GM13976 (cell line): ENCODE measurements around the gene EVA1A.

Source experiments
- DNase-seq: peaks from one replicate; pipeline ENCODE4 v3.0.0; 2012; ENCODE audit warnings: low spot score
- in situ Hi-C: fragments of 300-500 bp; cut with MboI; formaldehyde crosslinking; loops from one replicate; pipeline ENCODE4 v1.12.0; 2022; ENCODE audit warnings: low sequenced_read_pairs, mixed read lengths, inconsistent platforms; ENCODE audit not compliant: unreplicated experiment
- TF ChIP-seq, protein P1 (sequence below): IDR thresholded peaks from 2 replicates; pipeline ENCODE4 v1.5.1; 2012; ENCODE audit warnings: borderline replicate concordance, mild to moderate bottlenecking; ENCODE audit not compliant: insufficient read depth; ENCODE audit errors: extremely low read depth, missing control alignments, control extremely low read depth

The EVA1A gene

DNA sequence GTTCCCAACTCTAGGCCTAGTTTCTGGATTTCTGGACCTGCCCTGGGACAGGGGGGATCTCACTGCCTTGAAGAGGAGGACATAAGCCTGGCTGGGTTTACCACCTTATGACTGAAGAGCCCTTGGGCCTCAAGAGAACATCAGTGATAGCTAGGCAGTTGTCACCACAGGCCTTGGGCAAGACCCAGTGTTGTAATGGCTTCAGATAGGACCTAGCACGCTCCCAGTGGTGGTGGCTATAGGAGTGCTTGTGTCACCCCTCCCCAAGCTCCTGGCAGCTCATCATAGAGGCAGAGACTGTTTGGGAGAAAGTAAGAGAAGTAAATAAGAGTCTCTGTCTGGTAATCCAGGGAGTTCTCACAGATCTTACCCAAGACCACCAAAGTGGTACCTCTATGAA is 19.4 kb upstream of the EVA1A start:
- TF ChIP-seq, protein P1, sequence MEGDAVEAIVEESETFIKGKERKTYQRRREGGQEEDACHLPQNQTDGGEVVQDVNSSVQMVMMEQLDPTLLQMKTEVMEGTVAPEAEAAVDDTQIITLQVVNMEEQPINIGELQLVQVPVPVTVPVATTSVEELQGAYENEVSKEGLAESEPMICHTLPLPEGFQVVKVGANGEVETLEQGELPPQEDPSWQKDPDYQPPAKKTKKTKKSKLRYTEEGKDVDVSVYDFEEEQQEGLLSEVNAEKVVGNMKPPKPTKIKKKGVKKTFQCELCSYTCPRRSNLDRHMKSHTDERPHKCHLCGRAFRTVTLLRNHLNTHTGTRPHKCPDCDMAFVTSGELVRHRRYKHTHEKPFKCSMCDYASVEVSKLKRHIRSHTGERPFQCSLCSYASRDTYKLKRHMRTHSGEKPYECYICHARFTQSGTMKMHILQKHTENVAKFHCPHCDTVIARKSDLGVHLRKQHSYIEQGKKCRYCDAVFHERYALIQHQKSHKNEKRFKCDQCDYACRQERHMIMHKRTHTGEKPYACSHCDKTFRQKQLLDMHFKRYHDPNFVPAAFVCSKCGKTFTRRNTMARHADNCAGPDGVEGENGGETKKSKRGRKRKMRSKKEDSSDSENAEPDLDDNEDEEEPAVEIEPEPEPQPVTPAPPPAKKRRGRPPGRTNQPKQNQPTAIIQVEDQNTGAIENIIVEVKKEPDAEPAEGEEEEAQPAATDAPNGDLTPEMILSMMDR, result no peak
- in situ Hi-C loops, result no loop called here
- DNase-seq, result no peak

GRCh38 chr2:75579186-75579585 is 18.4 kb upstream of the EVA1A start:
- in situ Hi-C loops, result no loop called here
- TF ChIP-seq, protein P1, result no peak
- no peak for DNase-seq

- no peak for DNase-seq
- in situ Hi-C loops, result no loop called here
- TF ChIP-seq, protein P1, result no peak
Observed at GRCh38 chr2:75577280-75577679, 16.5 kb upstream of the EVA1A start.

- TF ChIP-seq, protein P1, result no peak
- in situ Hi-C loops, result no loop called here
- no peak for DNase-seq
Observed at GRCh38 chr2:75574106-75574505, 13.4 kb upstream of the EVA1A start.

DNA sequence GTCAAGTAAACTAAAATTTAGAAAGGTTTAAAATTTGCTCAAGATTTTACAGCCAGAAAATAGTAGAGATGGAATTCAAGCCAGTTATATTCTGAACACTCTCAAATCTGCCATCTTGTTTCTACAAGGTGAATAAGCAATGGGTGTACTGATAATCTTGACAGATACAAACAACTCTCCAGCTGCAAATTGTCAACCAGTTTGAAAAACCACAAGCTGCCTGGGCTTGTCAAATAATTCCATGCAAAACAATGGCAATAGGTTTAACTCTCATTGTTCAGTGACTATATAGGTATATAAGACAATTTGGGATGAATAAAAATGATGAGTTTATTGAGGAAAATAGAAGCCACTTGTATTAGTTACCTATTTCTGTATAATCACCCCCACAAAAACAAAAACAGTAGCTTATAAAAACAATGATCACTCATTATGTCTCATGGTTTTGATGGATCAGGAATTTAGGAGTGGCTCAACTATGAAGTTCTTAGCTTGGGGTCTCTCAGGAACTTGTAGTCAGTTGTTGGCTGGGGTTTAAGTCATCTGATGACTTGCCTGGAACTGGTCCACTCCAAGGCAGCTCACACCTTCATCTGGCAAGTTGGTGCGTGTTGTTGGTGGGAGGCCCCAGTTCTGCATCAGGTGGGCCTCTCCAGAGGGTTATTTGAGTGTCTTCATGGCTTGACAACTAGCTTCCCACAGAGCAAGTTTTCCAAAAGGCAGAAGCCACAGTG is 12.6 kb upstream of the EVA1A start:
- in situ Hi-C loops, result no loop called here
- TF ChIP-seq, protein P1, result no peak
- no peak for DNase-seq

DNA sequence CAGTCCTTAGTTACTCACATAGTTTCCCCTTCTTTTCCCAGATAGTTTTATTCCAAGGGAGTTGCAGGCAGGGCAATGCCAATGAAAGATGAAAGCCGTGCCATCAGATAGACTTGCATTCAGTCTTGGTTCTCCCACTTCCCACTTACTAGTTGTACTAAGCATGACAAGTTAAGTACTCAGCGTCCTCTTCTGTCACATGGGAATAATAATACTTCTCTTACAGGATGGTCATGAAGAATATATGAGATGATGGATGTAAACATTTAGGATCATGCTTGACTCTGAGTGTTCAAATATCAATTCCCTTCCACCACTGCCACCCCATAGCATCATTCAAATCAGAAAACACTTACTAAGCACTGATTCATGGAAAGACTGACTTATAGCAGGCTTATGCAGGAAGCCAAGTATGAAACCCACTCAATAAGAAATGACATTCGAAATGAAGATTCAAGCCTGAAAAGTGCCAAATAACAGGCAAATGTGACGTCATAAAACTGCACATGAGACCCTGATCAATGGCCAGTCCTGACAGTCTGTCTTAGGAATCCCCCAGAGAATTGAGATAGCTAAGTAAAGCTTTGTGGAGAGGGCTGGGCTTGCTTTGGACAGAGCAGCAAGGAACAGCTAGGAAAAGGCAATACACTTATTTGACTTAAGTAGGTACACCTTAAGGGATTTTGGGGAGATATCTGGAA is 11.1 kb upstream of the EVA1A start:
- DNase-seq, result no peak
- in situ Hi-C loops, result no loop called here
- TF ChIP-seq, protein P1, result no peak
